A549 (cell line): ENCODE measurements around the gene SLC27A2. TPM values are rescaled to one million over a fixed set of nuclear protein-coding genes. Genes with fewer than 3 reads are reported as not detected.

Experiments used
- ATAC-seq, 2 experiments: fragments of 200-7000 bp in 1 of 2; fragments of >200 bp in 1 of 2; cut with Nextera tagmentation in 1 of 2; cut with Tn5 transposase in 1 of 2; 3 replicates each; pipeline versions ENCODE4 v1.8.0 to v1.9.1; 2018 to 2020; ENCODE audit warnings: mild to moderate bottlenecking in 1 of 2, moderate library complexity in 1 of 2
- CTCF ChIA-PET: fragments of 300-600 bp; sonication (Branson Sonifier 250); formaldehyde crosslinking; extraction: SDS; loops from one replicate; lab custom pipeline; 2021; ENCODE audit warnings: antibody characterized with exemption, inconsistent platforms; lab: Yijun Ruan, JAX
- POLR2A ChIA-PET: fragments of 350-600 bp; formaldehyde crosslinking; extraction: SDS; loops from one replicate; lab custom pipeline; 2021; ENCODE audit warnings: antibody characterized with exemption, inconsistent platforms; lab: Yijun Ruan, JAX
- DNase-seq, 2 experiments: peaks; one replicate each; pipeline versions ENCODE4 v3.0.0 to v3.0.0-alpha.2; 2011 to 2016; ENCODE audit warnings: low read depth in 1 of 2, low spot score in 1 of 2
- FAIRE-seq: peaks from 2 replicates; lab custom pipeline; 2011; peaks lifted over from hg19 to GRCh38; lab: Jason Lieb, UNC
- H3K27ac ChIP-seq, 2 experiments: fragments of >200 bp; sonication (Bioruptor Twin); formaldehyde crosslinking; 3 replicates each; pipeline ENCODE4 v1.5.1; 2016 to 2017
- H3K4me1 ChIP-seq: fragments of >200 bp; sonication (Bioruptor Twin); formaldehyde crosslinking; 3 replicates; pipeline ENCODE4 v1.6.1; 2016
- H3K4me2 ChIP-seq: fragments of >200 bp; sonication (Bioruptor Twin); formaldehyde crosslinking; 3 replicates; pipeline ENCODE4 v1.6.1; 2016
- H3K4me3 ChIP-seq: fragments of >200 bp; sonication (Bioruptor Twin); formaldehyde crosslinking; 3 replicates; pipeline ENCODE4 v1.5.1; 2016
- H3K9me3 ChIP-seq: fragments of >200 bp; sonication (Bioruptor Twin); formaldehyde crosslinking; 3 replicates; pipeline ENCODE4 v1.6.1; 2016
- BHLHE40 ChIP-seq: IDR thresholded peaks from 2 replicates; pipeline ENCODE4 v1.6.1; 2012; ENCODE audit warnings: low read depth, low read length, inconsistent platforms
- E2F6 ChIP-seq: IDR thresholded peaks from 2 replicates; pipeline ENCODE4 v1.6.1; 2012; ENCODE audit warnings: low read depth, borderline replicate concordance
- EHF ChIP-seq: fragments of 250-450 bp; sonication (Bioruptor Pico); IDR thresholded peaks from 2 replicates; pipeline ENCODE4 v1.5.0; 2020; ENCODE audit warnings: mild to moderate bottlenecking
- ESRRA ChIP-seq: fragments of 150-350 bp; IDR thresholded peaks from 2 replicates; pipeline ENCODE4 v1.6.1; 2014; ENCODE audit warnings: mild to moderate bottlenecking, low read length, borderline replicate concordance
- FOSB ChIP-seq: fragments of 250-450 bp; sonication (Bioruptor Pico); IDR thresholded peaks from 2 replicates; pipeline ENCODE4 v1.5.0; 2020; ENCODE audit warnings: mild to moderate bottlenecking, moderate library complexity
- HDAC2 ChIP-seq: fragments of 200-600 bp; sonication (generic); IDR thresholded peaks from 2 replicates; pipeline ENCODE4 v1.6.1; 2016
- HEYL ChIP-seq: fragments of 250-450 bp; sonication (Bioruptor Pico); IDR thresholded peaks from 2 replicates; pipeline ENCODE4 v1.8.0; 2021; ENCODE audit warnings: mild to moderate bottlenecking, moderate library complexity
- JUN ChIP-seq, 2 experiments: fragments of >200 bp; sonication (Bioruptor Twin); formaldehyde crosslinking; IDR thresholded peaks; 2 replicates in 1 of 2; 3 replicates in 1 of 2; pipeline ENCODE4 v1.6.1; 2016 to 2017
- JUNB ChIP-seq: fragments of >200 bp; sonication (Bioruptor Twin); formaldehyde crosslinking; IDR thresholded peaks from 2 replicates; pipeline ENCODE4 v1.6.1; 2016
- KDM5A ChIP-seq: fragments of 200-600 bp; sonication (generic); IDR thresholded peaks from 2 replicates; pipeline ENCODE4 v1.6.1; 2016; ENCODE audit warnings: antibody characterized with exemption, mild to moderate bottlenecking
- MAZ ChIP-seq: fragments of 150-350 bp; IDR thresholded peaks from 2 replicates; pipeline ENCODE4 v1.6.1; 2014; ENCODE audit warnings: antibody characterized with exemption, low read depth, low read length, borderline replicate concordance
- NFE2L2 ChIP-seq: fragments of 150-350 bp; conservative IDR thresholded peaks from 2 replicates; pipeline ENCODE4 v1.6.1; 2014; ENCODE audit warnings: low read length
- PBX3 ChIP-seq: IDR thresholded peaks from 2 replicates; pipeline ENCODE4 v1.6.1; 2012
- PHF8 ChIP-seq: fragments of 200-600 bp; sonication (generic); IDR thresholded peaks from 2 replicates; pipeline ENCODE4 v1.6.1; 2016; ENCODE audit warnings: low read depth, mild to moderate bottlenecking, antibody characterized with exemption, moderate library complexity, borderline replicate concordance
- POLR2A ChIP-seq: IDR thresholded peaks from 2 replicates; pipeline ENCODE4 v1.6.1; 2012; ENCODE audit warnings: mild to moderate bottlenecking, low read length
- POLR2AphosphoS2 ChIP-seq: conservative IDR thresholded peaks from 2 replicates; pipeline ENCODE4 v1.6.1; 2012; ENCODE audit warnings: low read length, improper control_type of control experiment, inconsistent platforms
- RAD21 ChIP-seq, 2 experiments: fragments of >200 bp in 1 of 2; sonication (Bioruptor Twin) in 1 of 2; formaldehyde crosslinking in 1 of 2; IDR thresholded peaks in 1 of 2; conservative IDR thresholded peaks in 1 of 2; 2 replicates in 1 of 2; 3 replicates in 1 of 2; pipeline ENCODE4 v1.6.1; 2012 to 2018; ENCODE audit warnings: inconsistent platforms in 1 of 2
- RCOR1 ChIP-seq: fragments of 150-350 bp; IDR thresholded peaks from 2 replicates; pipeline ENCODE4 v1.6.1; 2014; ENCODE audit warnings: antibody characterized with exemption, low read length, low read depth
- RNF2 ChIP-seq: fragments of 200-600 bp; sonication (generic); IDR thresholded peaks from 2 replicates; pipeline ENCODE4 v1.6.1; 2016; ENCODE audit warnings: low read depth, mild to moderate bottlenecking, antibody characterized with exemption, moderate library complexity, borderline replicate concordance
- TFCP2L1 ChIP-seq: fragments of 250-450 bp; sonication (Bioruptor Pico); IDR thresholded peaks from 2 replicates; pipeline ENCODE4 v1.5.0; 2021; ENCODE audit warnings: mild to moderate bottlenecking
- USF2 ChIP-seq: fragments of 450-650 bp; IDR thresholded peaks from 2 replicates; pipeline ENCODE4 v1.6.1; 2014; ENCODE audit warnings: antibody characterized with exemption
- ZC3H11A ChIP-seq: fragments of 450-650 bp; IDR thresholded peaks from 2 replicates; pipeline ENCODE4 v1.6.1; 2014; ENCODE audit warnings: antibody characterized with exemption, mild to moderate bottlenecking
- ZFP36 ChIP-seq: fragments of 450-650 bp; IDR thresholded peaks from 2 replicates; pipeline ENCODE4 v1.6.1; 2014; ENCODE audit warnings: borderline replicate concordance; ENCODE audit not compliant: partially characterized antibody
- ZNF302 ChIP-seq: fragments of 250-450 bp; sonication (Bioruptor Pico); IDR thresholded peaks from 2 replicates; pipeline ENCODE4 v1.9.0; 2021; ENCODE audit warnings: inconsistent platforms, mild to moderate bottlenecking, moderate library complexity
- WGBS: methylation state at CpG from one replicate; pipeline ENCODE4 v1.1.6; 2017; ENCODE audit errors: missing lambda C conversion rate; 5-methylcytosine and 5-hydroxymethylcytosine counted together
- polyA plus RNA-seq, 4 experiments: library from polyadenylated mRNA; depleted of rRNA in 3 of 4; stranded (reverse); fragments of >200 nt; fragmentation: RNase III in 1 of 4; extraction: RNeasy Plus Mini Kit Qiagen cat#74134 plus additional on column Dnase treatment in 1 of 4; gene quantifications; 2 replicates in 3 of 4; 3 replicates in 1 of 4; pipeline ENCODE4 v1.2.3, GENCODE V29; 2011 to 2017

The SLC27A2 gene
- polyA plus RNA-seq, 2 of the 4 experiments (the other 2 are of a cell fraction): 36.0 to 44.1 TPM

GRCh38 chr15:50183112-50183794 lies 1.3 kb downstream of the SLC27A2 start:
- CTCF ChIA-PET: interaction anchor here (1.0 to 10.0 kb wide), 17 partner anchors 9 to 694 kb away, joined by 3 to 87 read pairs (median 6); no protein-coding TSS in a partner anchor
- DNase-seq: no peak
- peak overlapping the region; percentile 95 for H3K4me2 ChIP-seq
- peak in 1 of 2 experiments; percentile 5; a peak in 1 of 6 replicates for ATAC-seq
- peaks cover 27% of the 10 kb centered on the region; the same call in 2 of the 3 replicates for H3K4me1 ChIP-seq
- peak overlapping the region; percentile 76 to 88; a peak in 4 of 6 replicates for H3K27ac ChIP-seq
- H3K9me3 ChIP-seq: no peaks in the 10 kb centered on the region
- POLR2A ChIA-PET: no interaction called here
- FAIRE-seq: no peak
- TF ChIP-seq POLR2A (no peak), JUN (IDR thresholded peaks at IDR 0.05) (no peak), PBX3 (no peak), TFCP2L1 (CRISPR knock-in tag) (no peak), POLR2AphosphoS2 (no peak), RCOR1 (no peak), E2F6 (no peak), ZFP36 (no peak), KDM5A (no peak), NFE2L2 (no peak), JUNB (no peak)
- H3K4me3 ChIP-seq: peak overlapping the region; percentile 73
- WGBS: 88% methylated on average over 2 of the region's 2 CpGs

GRCh38 chr15:50184863-50185504 lies 3.0 kb downstream of the SLC27A2 start:
- no peak for DNase-seq
- Histone ChIP-seq H3K27ac (no peak overlapping the region), H3K4me2 (peak overlapping the region; percentile 95), H3K4me3 (no peak overlapping the region), H3K4me1 (peaks cover 36% of the 10 kb centered on the region), H3K9me3 (no peaks in the 10 kb centered on the region)
- ChIA-PET CTCF (interaction anchor here (0.7 to 10.0 kb wide), 11 partner anchors 11 to 692 kb away, joined by 3 to 87 read pairs (median 14); no protein-coding TSS in a partner anchor), POLR2A (no interaction called here)
- TF ChIP-seq PHF8: no peak
- no peak for TF ChIP-seq BHLHE40
- TF ChIP-seq ZNF302 (CRISPR knock-in tag): no peak
- TF ChIP-seq RNF2: no peak
- TF ChIP-seq E2F6: no peak
- TF ChIP-seq USF2: no peak
- TF ChIP-seq MAZ: no peak
- TF ChIP-seq FOSB (CRISPR knock-in tag): no peak
- TF ChIP-seq HEYL (CRISPR knock-in tag): no peak
- no peak for TF ChIP-seq ESRRA
- no peak for TF ChIP-seq RAD21 (conservative IDR thresholded peaks at IDR 0.05 in 1 of 2, IDR thresholded peaks at IDR 0.05 in 1 of 2)
- TF ChIP-seq HDAC2: no peak
- TF ChIP-seq POLR2A: no peak
- TF ChIP-seq EHF (CRISPR knock-in tag): no peak
- no peak for TF ChIP-seq ZC3H11A
- no peak for FAIRE-seq
- no peak for ATAC-seq
- 34% methylated on average over 3 of the region's 3 CpGs for WGBS
